ENCODE measurements around the gene TEKTIP1.

DNA sequence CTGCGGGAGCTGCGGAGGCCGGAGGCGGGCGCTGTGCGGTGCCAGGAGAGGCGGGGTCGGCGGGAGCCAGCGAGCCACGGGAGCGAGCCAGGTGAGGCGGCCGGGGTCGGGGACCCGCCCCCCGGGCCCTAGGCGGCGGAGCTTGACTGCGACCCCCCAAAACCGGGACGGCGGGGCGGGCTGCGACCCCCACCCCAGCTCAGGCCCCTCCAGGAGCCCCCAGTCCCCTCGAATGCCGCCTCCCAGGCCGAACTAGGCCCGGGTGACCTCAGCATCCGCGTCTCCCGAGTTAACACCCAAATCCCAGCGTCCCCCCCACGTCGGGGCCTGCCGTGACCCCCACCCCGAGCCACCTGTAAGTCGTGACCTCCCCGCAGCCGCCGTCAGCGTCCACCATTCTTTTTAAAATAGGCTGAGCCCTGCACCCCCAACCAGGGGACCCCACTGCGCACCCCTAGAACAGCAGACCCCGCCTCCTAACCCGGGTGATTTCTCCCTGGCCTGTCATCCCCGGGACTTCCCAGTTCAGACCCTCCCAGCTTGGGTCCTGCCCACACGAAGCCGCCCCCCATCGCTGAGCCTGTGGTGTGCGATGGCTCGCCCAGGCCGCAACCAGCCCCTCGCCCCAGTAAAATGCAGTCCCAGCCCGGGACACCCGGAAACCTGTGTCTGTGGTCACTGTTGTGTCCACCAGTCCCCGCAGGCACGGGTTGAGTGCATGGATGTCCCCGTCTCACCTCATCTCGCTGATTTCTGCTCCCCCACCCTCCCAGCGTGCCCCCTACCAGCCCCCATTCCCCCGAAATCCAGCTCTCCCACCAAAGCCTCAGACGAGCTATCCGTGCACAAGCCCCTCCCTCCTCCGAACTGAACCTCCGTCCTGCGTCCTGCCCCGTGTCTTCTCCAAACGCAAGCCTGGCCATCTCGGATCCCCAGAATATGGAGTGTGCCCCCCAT is 32.3 kb upstream of the TEKTIP1 start:
- TF ChIP-seq GATA2 (IDR thresholded peaks at IDR 0.05; ENCODE audit: low read depth, low read length) (no peak), GATA3 (IDR thresholded peaks at IDR 0.05; ENCODE audit: low read depth, low read length) (no peak)
